ENCODE data around the gene PCDHA2. TPM values are rescaled to one million over a fixed set of nuclear protein-coding genes. Genes with fewer than 3 reads are reported as not detected.
"Not testable (repeated sequence)": the region's sequence is repeated elsewhere in the genome, so short reads cannot be mapped to it uniquely, and the experiment has no call there.

The PCDHA2 gene
- total RNA-seq, 2 experiments from 2014 or later: not detected

DNA sequence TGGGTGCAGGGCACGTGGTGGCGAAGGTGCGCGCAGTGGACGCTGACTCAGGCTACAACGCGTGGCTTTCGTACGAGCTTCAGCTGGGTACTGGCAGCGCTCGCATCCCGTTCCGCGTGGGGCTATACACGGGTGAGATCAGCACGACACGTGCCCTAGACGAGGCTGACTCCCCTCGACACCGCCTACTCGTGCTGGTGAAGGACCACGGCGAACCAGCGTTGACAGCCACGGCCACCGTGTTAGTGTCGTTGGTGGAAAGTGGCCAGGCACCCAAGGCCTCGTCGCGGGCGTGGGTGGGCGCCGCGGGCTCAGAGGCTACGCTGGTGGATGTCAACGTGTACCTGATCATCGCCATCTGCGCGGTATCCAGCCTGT, 2.1 kb downstream of the PCDHA2 start:
- peaks cover 19% of the 10 kb centered on the region for H3K9me3 Mint-ChIP-seq (ENCODE audit: insufficient read depth)

DNA sequence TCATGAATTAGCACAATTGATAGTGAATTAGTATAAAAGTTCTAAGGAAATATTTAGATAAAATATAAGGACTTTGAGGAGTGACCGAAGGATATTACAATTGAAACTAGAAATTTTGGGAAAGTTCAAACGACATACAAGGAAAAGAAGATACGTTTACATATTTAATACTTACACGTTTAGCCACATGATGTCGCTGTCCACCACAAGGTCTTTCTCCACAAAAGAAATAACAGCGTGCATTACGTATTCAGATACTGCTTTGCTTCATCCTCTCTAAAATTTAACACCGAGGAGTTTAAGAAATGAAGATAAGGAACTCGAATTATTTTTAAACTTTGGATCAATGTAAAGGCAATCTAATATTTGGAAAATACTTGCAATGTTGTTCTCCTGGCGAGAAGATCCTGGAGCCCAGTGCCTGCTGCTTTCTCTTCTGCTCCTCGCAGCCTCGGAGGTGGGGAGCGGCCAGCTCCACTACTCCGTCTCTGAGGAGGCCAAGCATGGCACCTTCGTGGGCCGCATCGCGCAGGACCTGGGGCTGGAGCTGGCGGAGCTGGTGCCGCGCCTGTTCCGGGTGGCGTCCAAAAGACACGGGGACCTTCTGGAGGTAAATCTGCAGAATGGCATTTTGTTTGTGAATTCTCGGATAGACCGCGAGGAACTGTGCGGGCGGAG, 6.3 kb downstream of the PCDHA2 start, which contains the start of gene PCDHA3:
Gene PCDHA3, plus strand, starts transcription at position 242 of the 678 bp plus-strand sequence.
- ATAC-seq (no peak), DNase-seq (no peak)
- Mint-ChIP-seq H3K27me3 (ENCODE audit: low read depth) (peaks cover under 1% of the 10 kb centered on the region), H3K4me1 (ENCODE audit: low read depth) (no peaks in the 10 kb centered on the region), H3K4me3 (peak within 1 kb of the TSS; percentile 15), H3K36me3 (ENCODE audit: low read depth) (no peaks in the 10 kb centered on the region), H3K27ac (no peak within 1 kb of the TSS), H3K9me3 (ENCODE audit: insufficient read depth) (peaks cover 31% of the 10 kb centered on the region)
- POLR2A ChIA-PET: no interaction called here
- CTCF ChIA-PET: no interaction called here

More for the DNA sequence above, 2.1 kb downstream of the PCDHA2 start:
- peaks cover 1% of the 10 kb centered on the region for H3K36me3 Mint-ChIP-seq (ENCODE audit: low read depth)
- H3K4me3 Mint-ChIP-seq: no peak overlapping the region
- no peak overlapping the region for H3K27ac Mint-ChIP-seq
- no peaks in the 10 kb centered on the region for H3K4me1 Mint-ChIP-seq (ENCODE audit: low read depth)
- ChIA-PET CTCF (no interaction called here), POLR2A (interaction anchor here (0.6 kb wide), 1 partner anchor 410 kb away, joined by 3 read pairs; no protein-coding TSS in a partner anchor)
- DNase-seq (no peak), ATAC-seq (no peak)
- H3K27me3 Mint-ChIP-seq (ENCODE audit: low read depth): no peaks in the 10 kb centered on the region

DNA sequence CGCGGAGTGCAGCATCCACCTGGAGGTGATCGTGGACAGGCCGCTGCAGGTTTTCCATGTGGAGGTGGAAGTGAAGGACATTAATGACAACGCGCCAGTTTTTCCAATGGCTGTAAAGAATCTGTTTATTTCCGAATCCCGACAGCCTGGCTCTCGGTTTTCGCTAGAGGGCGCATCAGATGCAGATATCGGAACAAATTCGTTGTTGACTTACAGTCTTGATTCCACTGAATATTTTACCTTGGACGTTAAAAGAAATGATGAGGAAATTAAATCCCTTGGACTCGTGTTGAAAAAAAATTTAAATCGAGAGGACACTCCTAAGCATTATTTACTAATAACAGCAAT, 6.8 kb downstream of the PCDHA2 start:
- no peaks in the 10 kb centered on the region for H3K36me3 Mint-ChIP-seq (ENCODE audit: low read depth)

DNA sequence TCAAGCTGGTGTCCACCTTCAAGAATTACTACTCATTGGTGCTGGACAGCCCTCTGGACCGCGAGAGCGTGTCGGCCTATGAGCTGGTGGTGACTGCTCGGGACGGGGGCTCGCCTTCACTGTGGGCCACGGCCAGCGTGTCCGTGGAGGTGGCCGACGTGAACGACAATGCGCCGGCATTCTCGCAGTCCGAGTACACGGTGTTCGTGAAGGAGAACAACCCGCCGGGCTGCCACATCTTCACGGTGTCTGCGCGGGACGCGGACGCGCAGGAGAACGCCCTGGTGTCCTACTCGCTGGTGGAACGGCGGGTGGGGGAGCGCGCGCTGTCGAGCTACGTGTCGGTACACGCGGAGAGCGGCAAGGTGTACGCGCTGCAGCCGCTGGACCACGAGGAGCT, 7.7 kb downstream of the PCDHA2 start:
- H3K4me1 Mint-ChIP-seq (ENCODE audit: low read depth); H3K27me3 Mint-ChIP-seq (ENCODE audit: low read depth); ATAC-seq; CTCF ChIA-PET; H3K27ac Mint-ChIP-seq; POLR2A ChIA-PET; DNase-seq; H3K4me3 Mint-ChIP-seq; H3K36me3 Mint-ChIP-seq (ENCODE audit: low read depth): not testable (repeated sequence)
- H3K9me3 Mint-ChIP-seq (ENCODE audit: insufficient read depth): peaks cover 32% of the 10 kb centered on the region

More for the DNA sequence above, 6.8 kb downstream of the PCDHA2 start:
- ATAC-seq: no peak
- DNase-seq: no peak
- Mint-ChIP-seq H3K4me3 (no peak overlapping the region), H3K9me3 (ENCODE audit: insufficient read depth) (peaks cover 31% of the 10 kb centered on the region), H3K27me3 (ENCODE audit: low read depth) (peaks cover 2% of the 10 kb centered on the region), H3K27ac (no peak overlapping the region), H3K4me1 (ENCODE audit: low read depth) (no peaks in the 10 kb centered on the region)
- POLR2A ChIA-PET: no interaction called here
- CTCF ChIA-PET: no interaction called here

DNA sequence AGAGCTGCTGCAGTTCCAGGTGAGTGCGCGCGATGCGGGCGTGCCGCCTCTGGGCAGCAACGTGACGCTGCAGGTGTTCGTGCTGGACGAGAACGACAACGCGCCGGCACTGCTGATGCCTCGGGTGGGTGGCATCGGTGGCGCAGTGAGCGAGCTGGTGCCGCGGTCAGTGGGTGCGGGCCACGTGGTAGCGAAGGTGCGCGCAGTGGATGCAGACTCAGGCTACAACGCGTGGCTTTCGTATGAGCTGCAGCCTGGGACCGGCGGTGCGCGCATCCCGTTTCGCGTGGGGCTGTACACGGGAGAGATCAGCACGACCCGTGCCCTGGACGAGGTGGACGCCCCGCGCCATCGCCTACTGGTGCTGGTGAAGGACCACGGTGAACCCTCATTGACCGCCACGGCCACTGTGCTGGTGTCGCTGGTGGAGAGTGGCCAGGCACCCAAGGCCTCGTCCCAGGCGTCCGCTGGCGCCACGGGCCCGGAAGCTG, 8.2 kb downstream of the PCDHA2 start:
- no peaks in the 10 kb centered on the region for H3K4me1 Mint-ChIP-seq (ENCODE audit: low read depth)
- DNase-seq: no peak
- ChIA-PET CTCF (no interaction called here), POLR2A (no interaction called here)
- H3K4me3 Mint-ChIP-seq: no peak overlapping the region
- H3K27ac Mint-ChIP-seq: no peak overlapping the region
- no peak for ATAC-seq
- H3K36me3 Mint-ChIP-seq (ENCODE audit: low read depth): no peaks in the 10 kb centered on the region
- H3K9me3 Mint-ChIP-seq (ENCODE audit: insufficient read depth): peaks cover 34% of the 10 kb centered on the region
- H3K27me3 Mint-ChIP-seq (ENCODE audit: low read depth): peaks cover 2% of the 10 kb centered on the region

DNA sequence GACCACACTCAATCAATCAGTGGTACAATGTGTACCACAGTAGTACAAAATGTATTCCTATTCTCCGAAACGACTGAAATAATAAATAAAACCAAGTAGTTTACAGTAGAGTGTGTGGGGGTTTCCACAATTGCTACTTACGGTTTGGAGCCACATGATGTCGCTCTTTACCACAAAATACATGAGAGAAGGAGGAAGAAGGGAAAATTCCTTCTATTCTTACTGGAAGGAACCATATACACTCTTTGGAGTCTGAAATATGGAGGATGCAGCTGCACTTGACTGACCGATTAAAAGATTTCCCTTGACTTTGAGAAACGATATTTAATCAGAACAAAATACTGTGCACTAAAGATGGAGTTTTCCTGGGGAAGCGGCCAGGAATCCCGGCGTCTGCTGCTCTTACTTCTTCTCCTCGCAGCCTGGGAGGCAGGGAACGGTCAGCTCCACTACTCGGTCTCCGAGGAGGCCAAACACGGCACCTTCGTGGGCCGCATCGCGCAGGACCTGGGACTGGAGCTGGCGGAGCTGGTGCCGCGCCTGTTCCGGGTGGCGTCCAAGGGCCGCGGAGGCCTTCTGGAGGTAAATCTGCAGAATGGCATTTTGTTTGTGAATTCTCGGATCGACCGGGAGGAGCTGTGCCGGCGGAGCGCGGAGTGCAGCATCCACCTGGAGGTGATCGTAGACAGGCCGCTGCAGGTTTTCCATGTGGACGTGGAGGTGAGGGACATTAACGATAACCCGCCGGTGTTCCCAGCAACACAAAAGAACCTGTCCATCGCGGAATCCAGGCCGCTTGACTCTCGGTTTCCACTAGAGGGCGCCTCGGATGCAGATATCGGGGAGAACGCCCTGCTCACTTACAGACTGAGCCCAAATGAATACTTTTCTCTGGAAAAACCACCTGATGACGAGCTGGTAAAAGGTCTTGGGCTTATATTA, 12.5 kb downstream of the PCDHA2 start, which contains the start of gene PCDHA4:
Gene PCDHA4, plus strand, starts transcription at position 235 of the 942 bp plus-strand sequence.
- H3K27ac Mint-ChIP-seq: no peak within 1 kb of the TSS
- ATAC-seq (no peak), DNase-seq (no peak)
- peaks cover 2% of the 10 kb centered on the region for H3K36me3 Mint-ChIP-seq (ENCODE audit: low read depth)
- H3K9me3 Mint-ChIP-seq (ENCODE audit: insufficient read depth): peaks cover 21% of the 10 kb centered on the region
- no peak within 1 kb of the TSS for H3K4me3 Mint-ChIP-seq
- ChIA-PET CTCF (interaction anchor here (0.7 to 1.7 kb wide), 3 partner anchors 13 to 62 kb away, joined by 3 to 6 read pairs (median 3); partner anchors contain the start of gene PCDHA5), POLR2A (no interaction called here)
- H3K4me1 Mint-ChIP-seq (ENCODE audit: low read depth): no peaks in the 10 kb centered on the region
- H3K27me3 Mint-ChIP-seq (ENCODE audit: low read depth): peaks cover 2% of the 10 kb centered on the region

DNA sequence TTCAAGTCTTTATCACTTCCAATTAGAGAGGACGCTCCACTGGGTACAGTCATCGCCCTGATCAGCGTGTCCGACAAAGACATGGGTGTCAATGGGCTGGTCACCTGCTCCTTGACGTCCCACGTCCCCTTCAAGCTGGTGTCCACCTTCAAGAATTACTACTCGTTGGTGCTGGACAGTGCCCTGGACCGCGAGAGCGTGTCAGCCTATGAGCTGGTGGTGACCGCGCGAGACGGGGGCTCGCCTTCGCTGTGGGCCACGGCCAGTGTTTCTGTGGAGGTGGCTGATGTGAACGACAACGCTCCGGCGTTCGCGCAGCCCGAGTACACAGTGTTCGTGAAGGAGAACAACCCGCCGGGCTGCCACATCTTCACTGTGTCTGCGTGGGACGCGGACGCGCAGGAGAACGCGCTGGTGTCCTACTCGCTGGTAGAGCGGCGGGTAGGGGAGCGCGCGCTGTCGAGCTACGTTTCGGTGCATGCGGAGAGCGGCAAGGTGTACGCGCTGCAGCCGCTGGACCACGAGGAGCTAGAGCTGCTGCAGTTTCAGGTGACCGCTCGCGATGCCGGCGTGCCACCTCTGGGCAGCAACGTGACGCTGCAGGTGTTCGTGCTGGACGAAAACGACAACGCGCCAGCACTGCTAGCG, 13.7 kb downstream of the PCDHA2 start:
- not testable (repeated sequence) for ATAC-seq, H3K4me3 Mint-ChIP-seq

DNA sequence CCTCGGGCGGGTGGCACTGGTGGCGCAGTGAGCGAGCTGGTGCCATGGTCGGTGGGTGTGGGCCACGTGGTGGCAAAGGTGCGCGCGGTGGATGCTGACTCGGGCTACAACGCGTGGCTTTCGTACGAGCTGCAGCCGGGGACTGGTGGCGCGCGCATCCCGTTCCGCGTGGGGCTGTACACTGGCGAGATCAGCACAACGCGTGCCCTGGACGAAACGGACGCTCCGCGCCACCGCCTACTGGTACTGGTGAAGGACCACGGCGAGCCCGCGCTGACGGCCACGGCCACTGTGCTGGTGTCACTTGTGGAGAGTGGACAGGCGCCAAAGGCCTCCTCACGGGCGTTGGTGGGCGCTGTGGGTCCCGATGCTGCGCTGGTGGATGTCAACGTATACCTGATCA, 14.2 kb downstream of the PCDHA2 start:
- no peak for DNase-seq
- Mint-ChIP-seq H3K36me3 (ENCODE audit: low read depth) (peaks cover 2% of the 10 kb centered on the region), H3K4me3 (no peak overlapping the region), H3K27ac (no peak overlapping the region), H3K27me3 (ENCODE audit: low read depth) (peaks cover 5% of the 10 kb centered on the region), H3K9me3 (ENCODE audit: insufficient read depth) (peaks cover 31% of the 10 kb centered on the region), H3K4me1 (ENCODE audit: low read depth) (no peaks in the 10 kb centered on the region)
- no peak for ATAC-seq
- ChIA-PET CTCF (no interaction called here), POLR2A (no interaction called here)

More for the DNA sequence above, 13.7 kb downstream of the PCDHA2 start:
- H3K36me3 Mint-ChIP-seq (ENCODE audit: low read depth); DNase-seq; H3K4me1 Mint-ChIP-seq (ENCODE audit: low read depth); H3K27ac Mint-ChIP-seq; H3K27me3 Mint-ChIP-seq (ENCODE audit: low read depth); POLR2A ChIA-PET: not testable (repeated sequence)
- CTCF ChIA-PET: interaction anchor here (0.7 to 1.7 kb wide), 2 partner anchors 12 to 13 kb away, joined by 3 to 6 read pairs; partner anchors contain the start of gene PCDHA5
- H3K9me3 Mint-ChIP-seq (ENCODE audit: insufficient read depth): peaks cover 29% of the 10 kb centered on the region

DNA sequence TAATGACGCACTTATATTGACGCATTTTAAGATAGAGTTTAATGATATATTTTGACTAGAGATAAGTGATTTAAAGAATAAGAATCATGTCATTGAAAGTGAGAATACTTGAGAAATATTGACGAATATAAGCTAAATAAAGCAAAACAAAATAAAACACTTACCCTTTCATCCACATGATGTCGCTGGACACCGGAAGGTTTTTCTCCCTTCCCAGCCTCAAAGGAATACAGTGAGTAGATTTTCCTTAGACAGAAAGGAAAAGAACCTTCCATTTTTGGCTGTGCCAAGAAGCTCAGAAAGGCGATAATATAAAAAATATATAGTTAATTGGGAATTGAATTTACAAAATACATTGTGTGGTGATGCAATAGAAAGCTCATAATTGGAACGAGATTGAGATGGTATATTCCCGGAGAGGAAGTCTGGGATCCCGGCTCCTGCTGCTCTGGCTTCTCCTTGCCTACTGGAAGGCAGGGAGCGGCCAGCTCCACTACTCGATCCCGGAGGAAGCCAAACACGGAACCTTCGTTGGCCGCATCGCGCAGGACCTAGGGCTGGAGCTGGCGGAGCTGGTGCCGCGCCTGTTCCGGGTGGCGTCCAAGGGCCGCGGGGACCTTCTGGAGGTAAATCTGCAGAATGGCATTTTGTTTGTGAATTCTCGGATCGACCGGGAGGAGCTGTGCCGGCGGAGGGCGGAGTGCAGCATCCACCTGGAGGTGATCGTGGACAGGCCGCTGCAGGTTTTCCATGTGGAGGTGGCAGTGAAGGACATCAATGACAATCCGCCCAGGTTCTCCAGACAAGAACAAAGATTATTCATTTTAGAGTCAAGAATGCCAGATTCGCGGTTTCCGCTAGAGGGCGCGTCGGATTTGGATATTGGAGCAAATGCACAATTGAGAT, 27.0 kb downstream of the PCDHA2 start, which contains the start of gene PCDHA5:
Gene PCDHA5, plus strand, starts transcription at position 239 of the 906 bp plus-strand sequence.
- peaks cover 2% of the 10 kb centered on the region for H3K36me3 Mint-ChIP-seq (ENCODE audit: low read depth)
- ChIA-PET CTCF (interaction anchor here (1.0 kb wide), 1 partner anchor 14 kb away, joined by 3 read pairs; no protein-coding TSS in a partner anchor), POLR2A (no interaction called here)

DNA sequence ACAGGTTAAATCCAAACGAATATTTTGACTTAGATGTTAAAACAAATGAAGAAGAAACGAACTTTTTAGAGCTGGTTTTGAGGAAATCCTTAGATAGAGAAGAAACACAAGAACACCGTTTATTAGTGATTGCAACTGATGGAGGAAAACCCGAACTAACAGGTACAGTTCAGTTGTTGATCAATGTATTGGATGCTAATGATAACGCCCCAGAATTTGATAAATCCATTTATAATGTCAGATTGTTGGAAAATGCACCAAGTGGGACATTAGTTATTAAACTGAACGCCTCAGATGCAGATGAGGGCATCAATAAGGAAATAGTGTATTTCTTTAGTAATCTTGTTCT, 27.6 kb downstream of the PCDHA2 start:
- no peak for DNase-seq
- CTCF ChIA-PET: no interaction called here
- no peak for ATAC-seq

More for the DNA sequence above, 27.0 kb downstream of the PCDHA2 start, which contains the start of gene PCDHA5:
- ATAC-seq (no peak), DNase-seq (peak; percentile 39)
- H3K27me3 Mint-ChIP-seq (ENCODE audit: low read depth): no peaks in the 10 kb centered on the region
- H3K9me3 Mint-ChIP-seq (ENCODE audit: insufficient read depth): peaks cover 13% of the 10 kb centered on the region
- H3K4me1 Mint-ChIP-seq (ENCODE audit: low read depth): no peaks in the 10 kb centered on the region
- no peak within 1 kb of the TSS for H3K4me3 Mint-ChIP-seq
- H3K27ac Mint-ChIP-seq: no peak within 1 kb of the TSS

DNA sequence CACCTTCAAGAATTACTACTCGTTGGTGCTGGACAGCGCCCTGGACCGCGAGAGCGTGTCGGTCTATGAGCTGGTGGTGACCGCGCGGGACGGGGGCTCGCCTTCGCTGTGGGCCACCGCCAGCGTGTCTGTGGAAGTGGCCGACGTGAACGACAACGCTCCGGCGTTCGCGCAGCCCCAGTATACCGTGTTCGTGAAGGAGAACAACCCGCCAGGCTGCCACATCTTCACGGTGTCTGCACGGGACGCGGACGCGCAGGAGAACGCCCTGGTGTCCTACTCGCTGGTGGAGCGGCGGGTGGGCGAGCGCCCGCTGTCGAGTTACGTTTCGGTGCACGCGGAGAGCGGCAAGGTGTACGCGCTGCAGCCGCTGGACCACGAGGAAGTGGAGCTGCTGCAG, 28.3 kb downstream of the PCDHA2 start:
- H3K4me3 Mint-ChIP-seq; H3K36me3 Mint-ChIP-seq (ENCODE audit: low read depth); H3K27me3 Mint-ChIP-seq (ENCODE audit: low read depth); DNase-seq; H3K27ac Mint-ChIP-seq; POLR2A ChIA-PET; ATAC-seq; CTCF ChIA-PET; H3K4me1 Mint-ChIP-seq (ENCODE audit: low read depth): not testable (repeated sequence)
- peaks cover 24% of the 10 kb centered on the region for H3K9me3 Mint-ChIP-seq (ENCODE audit: insufficient read depth)

More for the DNA sequence above, 27.6 kb downstream of the PCDHA2 start:
- Mint-ChIP-seq H3K9me3 (ENCODE audit: insufficient read depth) (peaks cover 17% of the 10 kb centered on the region), H3K4me1 (ENCODE audit: low read depth) (no peaks in the 10 kb centered on the region), H3K36me3 (ENCODE audit: low read depth) (peaks cover 2% of the 10 kb centered on the region), H3K4me3 (no peak overlapping the region), H3K27me3 (ENCODE audit: low read depth) (no peaks in the 10 kb centered on the region), H3K27ac (no peak overlapping the region)
- POLR2A ChIA-PET: no interaction called here

Data from activated CD8-positive, alpha-beta T cell treated with anti-CD3 and anti-CD28 coated beads, Interleukin-2, amount 10 ng/mL, durations not matched to agents 7 days and 5 days (primary cell).